GM12875 (cell line): ENCODE results near the gene KCNB1.

ENCODE experiments used
- H3K4me3 ChIP-seq: one replicate; pipeline ENCODE4 v1.5.1; 2011; ENCODE audit warnings: low read depth, low read length, control low read depth
- CTCF ChIP-seq: IDR thresholded peaks from 2 replicates; pipeline ENCODE4 v1.5.1; 2011; ENCODE audit warnings: low read depth, mild to moderate bottlenecking, control low read depth, inconsistent platforms, low read length, moderate library complexity, borderline replicate concordance; ENCODE audit not compliant: insufficient read depth

The KCNB1 gene

GRCh38 chr20:49344975-49345374 is 137.5 kb downstream of the KCNB1 start:
- H3K4me3 ChIP-seq = no peak overlapping the region
- TF ChIP-seq CTCF = no peak

GRCh38 chr20:49344140-49344539 is 138.3 kb downstream of the KCNB1 start:
- no peak for TF ChIP-seq CTCF
- no peak overlapping the region for H3K4me3 ChIP-seq

- no peak for TF ChIP-seq CTCF
Measured at GRCh38 chr20:49343246-49343645, 139.2 kb downstream of the KCNB1 start.

GRCh38 chr20:49340161-49340966 is 142.1 kb downstream of the KCNB1 start:
- no peak for TF ChIP-seq CTCF
- H3K4me3 ChIP-seq = no peak overlapping the region

More at GRCh38 chr20:49343246-49343645, 139.2 kb downstream of the KCNB1 start:
- H3K4me3 ChIP-seq = no peak overlapping the region

- H3K4me3 ChIP-seq = no peak overlapping the region
- no peak for TF ChIP-seq CTCF
Measured at GRCh38 chr20:49339123-49339522, 143.3 kb downstream of the KCNB1 start.

GRCh38 chr20:49338061-49338460 is 144.4 kb downstream of the KCNB1 start:
- no peak for TF ChIP-seq CTCF
- H3K4me3 ChIP-seq = no peak overlapping the region

- no peak for TF ChIP-seq CTCF
- no peak overlapping the region for H3K4me3 ChIP-seq
Measured at GRCh38 chr20:49337357-49337756, 145.1 kb downstream of the KCNB1 start.
